Immature natural killer cell (primary cell): ENCODE results near the gene ICAM3. TPM values are rescaled to one million over a fixed set of nuclear protein-coding genes. Genes with fewer than 3 reads are reported as not detected.

Source experiments
- DNase-seq, 3 donors: peaks; one replicate each; pipeline ENCODE4 v3.0.0; 2022; ENCODE audit warnings: mixed read lengths in 1 of 3
- H3K27ac Mint-ChIP-seq, 6 donors: one replicate each; pipeline ENCODE4 v1.8.0; 2020; ENCODE audit warnings: mixed read lengths in 6 of 6, mild to moderate bottlenecking in 5 of 6, inconsistent platforms in 4 of 6, moderate library complexity in 3 of 6
- H3K27me3 Mint-ChIP-seq, 3 donors: one replicate each; pipeline ENCODE4 v1.8.0; 2020 to 2021; ENCODE audit warnings: low read depth in 3 of 3, mild to moderate bottlenecking in 3 of 3, mixed read lengths in 3 of 3, moderate library complexity in 3 of 3, inconsistent platforms in 1 of 3
- H3K36me3 Mint-ChIP-seq, 3 donors: one replicate each; pipeline ENCODE4 v1.8.0; 2020; ENCODE audit warnings: mixed read lengths in 3 of 3, inconsistent platforms in 2 of 3, mild to moderate bottlenecking in 2 of 3
- H3K4me1 Mint-ChIP-seq, 2 donors: one replicate each; pipeline ENCODE4 v1.8.0; 2020; ENCODE audit warnings: inconsistent platforms in 2 of 2, mild to moderate bottlenecking in 2 of 2, mixed read lengths in 2 of 2, moderate library complexity in 1 of 2
- H3K4me3 Mint-ChIP-seq, 5 donors: one replicate each; pipeline ENCODE4 v1.8.0; 2020; ENCODE audit warnings: mild to moderate bottlenecking in 5 of 5, mixed read lengths in 5 of 5, inconsistent platforms in 3 of 5, moderate library complexity in 3 of 5
- H3K9me3 Mint-ChIP-seq, 6 donors: one replicate each; pipeline ENCODE4 v1.8.0; 2020; ENCODE audit warnings: mild to moderate bottlenecking in 6 of 6, mixed read lengths in 6 of 6, inconsistent platforms in 4 of 6, moderate library complexity in 3 of 6
- polyA plus RNA-seq, 3 donors: library from polyadenylated mRNA; unstranded; fragments of 300-500 nt; fragmentation: Illumina TruSeq; gene quantifications; one replicate each; pipeline ENCODE4 v1.2.3, GENCODE V29; 2021

The ICAM3 gene
- polyA plus RNA-seq, 3 donors from 2014 or later: 263 to 292 (median 280) TPM

DNA sequence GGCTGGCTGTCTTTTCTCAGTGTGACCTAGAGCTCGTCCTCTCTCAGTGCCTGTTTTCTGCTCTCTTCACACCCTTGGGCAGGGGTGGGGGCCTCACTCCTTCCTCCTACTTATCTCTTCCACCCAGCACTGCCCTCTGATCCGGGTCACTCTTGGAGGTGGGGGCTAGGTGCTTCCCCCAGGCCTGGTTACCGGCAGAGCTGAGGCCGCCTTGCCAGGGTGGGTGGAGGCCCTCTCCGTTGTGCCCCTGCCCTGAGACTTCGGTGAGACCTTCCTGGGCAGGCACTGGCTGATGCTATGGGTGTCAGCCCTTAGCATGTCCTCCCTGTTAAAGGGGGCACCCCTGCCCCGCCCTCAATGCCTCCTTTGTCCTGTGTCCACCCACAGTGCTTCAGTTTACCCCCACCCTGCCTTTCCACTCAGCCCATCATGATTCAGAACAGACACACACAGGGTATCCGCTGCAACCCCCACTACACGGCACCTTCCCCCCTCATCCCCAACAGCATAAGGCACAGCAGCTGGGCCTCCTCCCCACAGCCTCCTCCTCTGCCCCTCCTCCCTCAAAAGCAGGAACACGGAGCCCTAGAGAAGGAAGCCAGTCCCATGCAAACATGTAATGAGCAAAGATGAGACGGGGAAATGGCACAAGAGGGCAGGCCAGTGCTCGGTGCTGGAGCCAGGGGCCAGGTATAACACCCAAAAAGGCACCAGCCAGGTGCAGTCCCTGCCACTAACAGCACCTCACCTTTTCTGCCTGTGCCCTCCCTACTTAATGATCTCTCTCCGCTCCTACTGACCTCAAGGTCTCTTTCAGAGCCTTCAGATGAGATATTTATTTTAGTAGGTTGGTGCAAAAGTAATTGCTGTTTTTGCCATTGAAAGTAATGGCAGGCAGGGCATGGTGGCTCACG, 39.6 kb downstream of the ICAM3 start:
- Mint-ChIP-seq H3K27me3 (peaks cover 2 to 11% (median 9%) of the 10 kb centered on the region in 3 donors), H3K9me3 (peaks cover 0 to 2% (median 0%) of the 10 kb centered on the region in 6 donors), H3K4me3 (no peak overlapping the region), H3K27ac (peak overlapping the region in 1 of 6 donors; percentile 39), H3K4me1 (peaks cover 7 to 8% of the 10 kb centered on the region in 2 donors), H3K36me3 (no peaks in the 10 kb centered on the region)
- DNase-seq: no peak

DNA sequence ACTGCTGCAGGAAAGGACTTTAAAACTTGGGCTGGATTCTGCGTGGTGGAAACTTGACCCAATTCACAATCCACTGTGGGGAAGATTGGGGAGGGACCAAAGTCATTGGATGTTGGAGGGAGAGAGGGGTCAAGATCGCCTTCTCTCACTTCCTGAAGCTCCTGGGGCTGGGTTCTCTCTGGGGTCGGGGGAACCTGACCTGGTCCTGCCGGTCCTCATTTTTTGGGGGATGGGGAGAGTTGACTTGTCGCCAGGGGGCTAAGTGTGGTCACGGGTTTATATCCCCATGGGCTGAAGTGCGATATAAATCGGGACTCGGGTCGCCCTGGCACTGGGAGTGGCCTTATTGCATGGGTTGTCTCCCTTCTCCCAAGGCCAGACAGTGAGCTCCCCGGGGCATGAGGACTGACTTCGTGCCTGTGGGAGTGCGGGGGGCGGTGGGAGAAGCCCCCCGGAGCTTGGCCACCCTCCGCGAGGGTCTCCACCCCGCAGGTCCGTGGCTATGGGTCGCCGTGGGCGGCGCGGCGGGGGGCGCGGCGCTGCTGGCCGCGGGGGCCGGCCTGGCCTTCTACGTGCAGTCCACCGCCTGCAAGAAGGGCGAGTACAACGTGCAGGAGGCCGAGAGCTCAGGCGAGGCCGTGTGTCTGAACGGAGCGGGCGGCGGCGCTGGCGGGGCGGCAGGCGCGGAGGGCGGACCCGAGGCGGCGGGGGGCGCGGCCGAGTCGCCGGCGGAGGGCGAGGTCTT, 43.4 kb downstream of the ICAM3 start:
- H3K36me3 Mint-ChIP-seq: no peaks in the 10 kb centered on the region
- peak overlapping the region; percentile 31 to 95 (median 85) for H3K27ac Mint-ChIP-seq
- no peak for DNase-seq
- H3K27me3 Mint-ChIP-seq: peaks cover 29 to 43% (median 38%) of the 10 kb centered on the region in 3 donors
- H3K9me3 Mint-ChIP-seq: peaks cover 0 to 3% (median 0%) of the 10 kb centered on the region in 6 donors
- peak overlapping the region; percentile 87 to 95 (median 91) for H3K4me3 Mint-ChIP-seq
- H3K4me1 Mint-ChIP-seq: peaks cover 31 to 35% of the 10 kb centered on the region in 2 donors

DNA sequence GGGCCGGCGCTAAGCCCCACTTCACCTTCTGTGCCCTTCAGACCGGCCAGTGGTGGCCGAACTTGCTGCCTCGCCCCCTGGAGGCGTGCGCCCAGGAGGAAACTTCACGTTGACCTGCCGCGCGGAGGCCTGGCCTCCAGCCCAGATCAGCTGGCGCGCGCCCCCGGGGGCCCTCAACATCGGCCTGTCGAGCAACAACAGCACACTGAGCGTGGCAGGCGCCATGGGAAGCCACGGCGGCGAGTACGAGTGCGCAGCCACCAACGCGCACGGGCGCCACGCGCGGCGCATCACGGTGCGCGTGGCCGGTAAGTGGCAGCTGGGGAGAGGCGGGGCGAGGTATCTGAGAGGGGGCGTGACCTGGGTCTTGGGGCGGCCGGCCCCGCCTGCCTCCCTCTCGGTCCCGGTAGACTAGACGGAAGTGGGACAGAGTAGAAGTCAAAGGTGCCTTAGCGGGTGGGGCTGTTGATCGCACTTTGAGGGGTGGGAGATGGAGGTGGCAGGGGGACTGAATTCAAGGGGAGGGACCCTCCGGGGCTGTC, 44.0 kb downstream of the ICAM3 start:
- peaks cover 32 to 48% (median 42%) of the 10 kb centered on the region in 3 donors for H3K27me3 Mint-ChIP-seq
- peaks cover 37 to 41% of the 10 kb centered on the region in 2 donors for H3K4me1 Mint-ChIP-seq
- no peaks in the 10 kb centered on the region for H3K36me3 Mint-ChIP-seq
- H3K4me3 Mint-ChIP-seq: peak overlapping the region; percentile 87 to 95 (median 91)
- H3K27ac Mint-ChIP-seq: peak overlapping the region; percentile 31 to 95 (median 85)
- peak; percentile 74 to 81 (median 79) for DNase-seq
- H3K9me3 Mint-ChIP-seq: peaks cover 0 to 3% (median 0%) of the 10 kb centered on the region in 6 donors

DNA sequence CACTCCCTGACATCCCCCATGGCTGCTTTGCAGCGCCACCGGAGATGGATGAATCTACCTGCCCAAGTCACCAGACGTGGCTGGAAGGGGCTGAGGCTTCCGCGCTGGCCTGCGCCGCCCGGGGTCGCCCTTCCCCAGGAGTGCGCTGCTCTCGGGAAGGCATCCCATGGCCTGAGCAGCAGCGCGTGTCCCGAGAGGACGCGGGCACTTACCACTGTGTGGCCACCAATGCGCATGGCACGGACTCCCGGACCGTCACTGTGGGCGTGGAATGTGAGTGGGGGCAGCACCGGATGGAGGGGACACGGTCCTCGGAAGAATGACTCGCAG, 45.1 kb downstream of the ICAM3 start:
- H3K4me1 Mint-ChIP-seq: peaks cover 45 to 47% of the 10 kb centered on the region in 2 donors
- H3K27ac Mint-ChIP-seq: no peak overlapping the region
- DNase-seq: no peak
- H3K36me3 Mint-ChIP-seq: no peaks in the 10 kb centered on the region
- peaks cover 0 to 3% (median 0%) of the 10 kb centered on the region in 6 donors for H3K9me3 Mint-ChIP-seq
- peak overlapping the region; percentile 29 to 92 (median 49) for H3K4me3 Mint-ChIP-seq
- peaks cover 36 to 55% (median 47%) of the 10 kb centered on the region in 3 donors for H3K27me3 Mint-ChIP-seq

DNA sequence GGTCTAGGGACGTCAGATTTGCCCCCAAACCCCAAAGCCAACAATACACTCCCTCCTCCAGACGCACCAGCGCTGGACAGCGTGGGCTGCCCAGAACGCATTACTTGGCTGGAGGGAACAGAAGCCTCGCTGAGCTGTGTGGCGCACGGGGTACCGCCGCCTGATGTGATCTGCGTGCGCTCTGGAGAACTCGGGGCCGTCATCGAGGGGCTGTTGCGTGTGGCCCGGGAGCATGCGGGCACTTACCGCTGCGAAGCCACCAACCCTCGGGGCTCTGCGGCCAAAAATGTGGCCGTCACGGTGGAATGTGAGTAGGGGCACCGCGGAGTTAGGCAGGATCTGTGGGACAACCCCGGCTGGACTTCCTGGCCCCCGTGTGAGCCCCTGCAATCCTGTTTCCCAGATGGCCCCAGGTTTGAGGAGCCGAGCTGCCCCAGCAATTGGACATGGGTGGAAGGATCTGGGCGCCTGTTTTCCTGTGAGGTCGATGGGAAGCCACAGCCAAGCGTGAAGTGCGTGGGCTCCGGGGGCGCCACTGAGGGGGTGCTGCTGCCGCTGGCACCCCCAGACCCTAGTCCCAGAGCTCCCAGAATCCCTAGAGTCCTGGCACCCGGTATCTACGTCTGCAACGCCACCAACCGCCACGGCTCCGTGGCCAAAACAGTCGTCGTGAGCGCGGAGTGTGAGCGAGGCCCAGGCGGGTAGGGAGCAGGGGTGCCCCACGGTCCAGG, 45.6 kb downstream of the ICAM3 start:
- H3K36me3 Mint-ChIP-seq: no peaks in the 10 kb centered on the region
- DNase-seq: no peak
- H3K4me1 Mint-ChIP-seq: peaks cover 50 to 53% of the 10 kb centered on the region in 2 donors

DNA sequence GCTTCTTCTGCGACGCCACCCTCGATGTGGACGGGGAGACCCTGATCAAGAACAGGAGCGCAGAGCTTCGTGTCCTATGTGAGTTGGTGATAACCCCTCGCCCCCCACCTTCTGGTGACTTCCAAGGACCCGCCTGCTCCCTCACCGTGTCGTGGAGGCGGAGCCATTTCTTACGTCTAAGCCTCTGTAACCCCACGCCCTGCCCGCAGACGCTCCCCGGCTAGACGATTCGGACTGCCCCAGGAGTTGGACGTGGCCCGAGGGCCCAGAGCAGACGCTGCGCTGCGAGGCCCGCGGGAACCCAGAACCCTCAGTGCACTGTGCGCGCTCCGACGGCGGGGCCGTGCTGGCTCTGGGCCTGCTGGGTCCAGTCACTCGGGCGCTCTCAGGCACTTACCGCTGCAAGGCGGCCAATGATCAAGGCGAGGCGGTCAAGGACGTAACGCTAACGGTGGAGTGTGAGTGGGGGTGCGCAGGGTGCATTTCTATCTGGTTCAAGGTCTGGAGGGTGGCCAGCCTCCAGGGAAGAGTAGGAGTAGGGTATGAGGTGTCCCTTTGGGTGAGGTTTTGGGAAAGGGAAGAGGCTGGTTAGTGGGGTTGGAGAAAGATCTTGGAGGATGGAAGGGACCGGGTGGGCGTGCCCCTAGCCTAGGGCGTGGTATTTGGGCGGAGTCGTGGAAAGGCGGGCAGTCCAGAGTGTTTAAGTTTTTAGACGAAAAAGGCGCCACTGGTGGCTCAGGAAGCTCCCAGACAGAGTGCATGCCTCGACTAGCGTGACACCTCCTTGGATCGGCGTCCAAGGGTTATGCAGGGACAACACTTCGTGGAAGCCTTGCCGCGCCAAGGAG, 46.4 kb downstream of the ICAM3 start:
- Mint-ChIP-seq H3K4me3 (peak overlapping the region; percentile 83 to 90 (median 85)), H3K4me1 (peaks cover 58% of the 10 kb centered on the region in 2 donors), H3K27ac (peak overlapping the region in 5 of 6 donors; percentile 21 to 75 (median 50))

More for the DNA sequence above, 45.6 kb downstream of the ICAM3 start:
- peaks cover 41 to 58% (median 47%) of the 10 kb centered on the region in 3 donors for H3K27me3 Mint-ChIP-seq
- H3K4me3 Mint-ChIP-seq: peak overlapping the region in 2 of 5 donors; percentile 86 to 90
- H3K9me3 Mint-ChIP-seq: peaks cover 0 to 3% (median 0%) of the 10 kb centered on the region in 6 donors
- H3K27ac Mint-ChIP-seq: peak overlapping the region in 2 of 6 donors; percentile 39 to 75

DNA sequence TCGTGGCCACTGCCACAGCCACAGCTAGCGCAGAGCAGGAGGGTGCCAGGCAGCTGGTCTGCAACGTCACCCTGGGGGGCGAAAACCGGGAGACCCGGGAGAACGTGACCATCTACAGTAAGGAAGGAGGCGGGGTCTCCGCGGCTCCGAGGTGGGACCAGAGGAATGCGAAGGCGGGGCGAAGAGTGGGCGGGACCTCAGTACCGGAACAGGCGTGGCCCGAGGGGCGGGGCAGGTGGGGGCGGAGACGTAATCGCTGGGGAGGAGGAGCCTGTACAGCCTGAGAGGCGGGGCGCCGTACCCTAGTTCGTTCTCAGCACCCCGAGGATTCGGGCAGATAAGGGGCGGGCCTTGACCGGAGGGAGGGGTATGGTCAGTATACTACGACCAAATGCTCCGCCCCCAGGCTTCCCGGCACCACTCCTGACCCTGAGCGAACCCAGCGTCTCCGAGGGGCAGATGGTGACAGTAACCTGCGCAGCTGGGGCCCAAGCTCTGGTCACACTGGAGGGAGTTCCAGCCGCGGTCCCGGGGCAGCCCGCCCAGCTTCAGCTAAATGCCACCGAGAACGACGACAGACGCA, 47.1 kb downstream of the ICAM3 start:
- Mint-ChIP-seq H3K4me1 (peaks cover 65% of the 10 kb centered on the region in 2 donors), H3K4me3 (peak overlapping the region; percentile 83 to 90 (median 85)), H3K36me3 (no peaks in the 10 kb centered on the region), H3K27ac (peak overlapping the region in 5 of 6 donors; percentile 39 to 73 (median 50)), H3K27me3 (peaks cover 48 to 72% (median 56%) of the 10 kb centered on the region in 3 donors), H3K9me3 (peaks cover 0 to 3% (median 0%) of the 10 kb centered on the region in 6 donors)
- peak; percentile 71 to 73 (median 72) for DNase-seq

More for the DNA sequence above, 46.4 kb downstream of the ICAM3 start:
- peaks cover 43 to 64% (median 52%) of the 10 kb centered on the region in 3 donors for H3K27me3 Mint-ChIP-seq
- DNase-seq: peak in 2 of 3 donors; percentile 23 to 34
- no peaks in the 10 kb centered on the region for H3K36me3 Mint-ChIP-seq
- peaks cover 0 to 3% (median 0%) of the 10 kb centered on the region in 6 donors for H3K9me3 Mint-ChIP-seq

DNA sequence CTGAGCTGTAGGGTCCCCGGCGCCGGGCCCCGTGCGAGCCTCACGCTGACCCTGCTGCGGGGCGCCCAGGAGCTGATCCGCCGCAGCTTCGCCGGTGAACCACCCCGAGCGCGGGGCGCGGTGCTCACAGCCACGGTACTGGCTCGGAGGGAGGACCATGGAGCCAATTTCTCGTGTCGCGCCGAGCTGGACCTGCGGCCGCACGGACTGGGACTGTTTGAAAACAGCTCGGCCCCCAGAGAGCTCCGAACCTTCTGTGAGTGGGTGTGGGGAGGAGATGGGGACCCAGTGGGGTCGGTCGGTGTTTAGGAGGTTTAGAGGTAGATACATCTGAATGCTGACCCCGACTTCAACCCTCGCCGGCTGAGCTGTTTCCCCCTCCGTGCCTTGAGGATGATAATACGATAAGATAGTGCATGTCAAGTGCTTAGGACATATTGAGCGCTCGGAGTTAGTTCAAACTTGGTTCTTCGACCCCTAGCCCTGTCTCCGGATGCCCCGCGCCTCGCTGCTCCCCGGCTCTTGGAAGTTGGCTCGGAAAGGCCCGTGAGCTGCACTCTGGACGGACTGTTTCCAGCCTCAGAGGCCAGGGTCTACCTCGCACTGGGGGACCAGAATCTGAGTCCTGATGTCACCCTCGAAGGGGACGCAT, 47.7 kb downstream of the ICAM3 start:
- Mint-ChIP-seq H3K4me3 (peak overlapping the region; percentile 83 to 90 (median 85)), H3K9me3 (peaks cover 0 to 3% (median 0%) of the 10 kb centered on the region in 6 donors), H3K27ac (peak overlapping the region in 4 of 6 donors; percentile 39 to 73 (median 56)), H3K36me3 (no peaks in the 10 kb centered on the region), H3K4me1 (peaks cover 71% of the 10 kb centered on the region in 2 donors), H3K27me3 (peaks cover 54 to 76% (median 59%) of the 10 kb centered on the region in 3 donors)
- DNase-seq: peak in 1 of 3 donors; percentile 17

DNA sequence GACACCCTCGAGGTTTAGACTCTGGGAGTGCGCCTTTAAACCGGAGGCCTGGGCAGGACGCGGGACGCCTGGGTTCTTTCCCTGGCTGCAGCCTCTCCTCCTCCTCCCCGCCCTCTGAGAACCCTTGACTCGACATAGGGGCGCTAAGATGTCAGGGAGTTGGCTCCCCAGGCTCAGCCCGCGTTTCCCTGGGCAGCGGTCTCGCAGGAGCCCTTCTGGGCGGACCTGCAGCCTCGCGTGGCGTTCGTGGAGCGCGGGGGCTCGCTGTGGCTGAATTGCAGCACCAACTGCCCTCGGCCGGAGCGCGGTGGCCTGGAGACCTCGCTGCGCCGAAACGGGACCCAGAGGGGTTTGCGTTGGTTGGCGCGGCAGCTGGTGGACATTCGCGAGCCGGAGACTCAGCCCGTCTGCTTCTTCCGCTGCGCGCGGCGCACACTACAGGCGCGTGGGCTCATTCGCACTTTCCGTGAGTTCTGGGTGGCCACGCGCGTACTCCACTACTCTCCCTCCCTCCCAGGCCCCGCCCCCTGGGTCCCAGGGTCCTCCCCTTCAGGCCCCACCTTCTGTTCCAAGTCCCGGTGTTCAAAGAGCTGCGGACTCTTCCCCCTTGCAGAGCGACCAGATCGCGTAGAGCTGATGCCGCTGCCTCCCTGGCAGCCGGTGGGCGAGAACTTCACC, 48.4 kb downstream of the ICAM3 start:
- peak; percentile 54 to 59 (median 55) for DNase-seq
- Mint-ChIP-seq H3K36me3 (peaks cover 2 to 6% (median 3%) of the 10 kb centered on the region in 3 donors), H3K4me3 (peak overlapping the region; percentile 83 to 90 (median 85)), H3K27me3 (peaks cover 54 to 81% (median 59%) of the 10 kb centered on the region in 3 donors), H3K9me3 (peaks cover 0 to 2% (median 0%) of the 10 kb centered on the region in 6 donors), H3K27ac (peak overlapping the region in 3 of 6 donors; percentile 32 to 71 (median 39)), H3K4me1 (peaks cover 78% of the 10 kb centered on the region in 2 donors)

DNA sequence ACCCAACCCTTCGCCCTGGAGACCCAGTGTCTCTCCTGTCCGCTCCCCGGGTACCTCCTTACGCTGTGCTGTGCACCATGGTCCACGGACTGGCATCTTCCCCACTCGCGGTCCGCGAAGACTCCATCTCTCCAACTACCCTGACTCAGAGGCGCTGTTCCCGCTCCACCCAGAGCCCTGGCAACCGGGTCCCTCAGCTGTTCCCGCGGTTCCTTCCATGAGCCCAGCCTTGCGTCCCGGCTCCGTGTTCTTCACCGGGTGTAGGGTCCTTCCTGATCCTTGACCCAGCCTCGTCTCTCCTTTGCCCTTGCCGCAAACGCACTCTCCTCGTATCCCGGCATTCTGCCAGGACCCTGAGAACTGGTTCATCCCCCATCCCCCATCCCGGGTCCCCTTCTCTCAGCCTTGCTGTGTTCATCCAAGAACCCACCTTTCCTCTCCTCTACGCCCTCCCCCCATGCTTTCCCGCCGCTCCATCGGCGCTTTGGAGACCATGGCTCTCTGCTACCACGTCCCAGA, 49.0 kb downstream of the ICAM3 start:
- Mint-ChIP-seq H3K4me1 (peaks cover 76 to 78% of the 10 kb centered on the region in 2 donors), H3K27ac (peak overlapping the region in 1 of 6 donors; percentile 39), H3K4me3 (peak overlapping the region; percentile 83 to 90 (median 85)), H3K27me3 (peaks cover 51 to 77% (median 54%) of the 10 kb centered on the region in 3 donors), H3K36me3 (peaks cover 8 to 11% (median 9%) of the 10 kb centered on the region in 3 donors), H3K9me3 (peaks cover 0 to 2% (median 0%) of the 10 kb centered on the region in 6 donors)
- DNase-seq: no peak
